CD4-positive, alpha-beta T cell (primary cell): ENCODE data around the gene ADGRB3. TPM values are rescaled to one million over a fixed set of nuclear protein-coding genes. Genes with fewer than 3 reads are reported as not detected.
"Not testable (repeated sequence)": the region's sequence is repeated elsewhere in the genome, so short reads cannot be mapped to it uniquely, and the experiment has no call there.

Experiments used
- ATAC-seq: fragments of 200-7000 bp; cut with Tn5 transposase; one replicate; pipeline ENCODE4 v1.10.0; 2022; ENCODE audit warnings: mild to moderate bottlenecking; ENCODE audit not compliant: poor library complexity
- CTCF ChIA-PET: fragments of 350-600 bp; sonication (Branson Sonifier 250); formaldehyde crosslinking; loops from one replicate; lab custom pipeline; 2021; ENCODE audit warnings: antibody characterized with exemption, inconsistent platforms; lab: Charles Lee
- POLR2A ChIA-PET: fragments of 350-600 bp; sonication (Branson Sonifier 250); formaldehyde crosslinking; loops from one replicate; lab custom pipeline; 2021; ENCODE audit warnings: antibody characterized with exemption, inconsistent platforms; lab: Charles Lee
- DNase-seq, 14 experiments: peaks; one replicate each; pipeline ENCODE4 v3.0.0-alpha.2; 2013 to 2020; ENCODE audit warnings: mixed read lengths in 2 of 14
- H3K27ac ChIP-seq, 2 donors: one replicate each; pipeline versions ENCODE4 v1.5.1 to v1.7.0; 2013; ENCODE audit warnings: low read length in 2 of 2, low read depth in 1 of 2, mild to moderate bottlenecking in 1 of 2
- H3K27me3 ChIP-seq, 2 experiments: 1 replicate in 1 of 2; 2 replicates in 1 of 2; pipeline versions ENCODE4 v1.6.1 to v1.7.0; 2013; ENCODE audit warnings: low read length in 2 of 2, control low read depth in 1 of 2, mild to moderate bottlenecking in 1 of 2, moderate library complexity in 1 of 2; ENCODE audit not compliant: insufficient read depth in 2 of 2, control insufficient read depth in 1 of 2
- H3K36me3 ChIP-seq: one replicate; pipeline ENCODE4 v1.6.1; 2013; ENCODE audit warnings: low read length, control low read depth; ENCODE audit not compliant: insufficient read depth
- H3K4me1 ChIP-seq: one replicate; pipeline ENCODE4 v1.6.1; 2013; ENCODE audit warnings: low read length, control low read depth; ENCODE audit not compliant: insufficient read depth
- H3K4me3 ChIP-seq: one replicate; pipeline ENCODE4 v1.5.1; 2013; ENCODE audit warnings: mild to moderate bottlenecking, low read length, moderate library complexity
- H3K9me3 ChIP-seq, 2 experiments: 1 replicate in 1 of 2; 2 replicates in 1 of 2; pipeline versions ENCODE4 v1.6.1 to v1.7.0; 2013; ENCODE audit warnings: low read length in 2 of 2, mild to moderate bottlenecking in 2 of 2, control low read depth in 1 of 2, moderate library complexity in 1 of 2; ENCODE audit not compliant: control insufficient read depth in 1 of 2, insufficient read depth in 1 of 2
- H3K27ac Mint-ChIP-seq: one replicate; pipeline ENCODE4 v1.8.0; 2020; ENCODE audit warnings: mixed read lengths
- H3K27me3 Mint-ChIP-seq: one replicate; pipeline ENCODE4 v1.8.0; 2021; ENCODE audit warnings: mixed read lengths
- H3K36me3 Mint-ChIP-seq: one replicate; pipeline ENCODE4 v1.8.0; 2021; ENCODE audit warnings: low read depth, mixed read lengths
- H3K4me1 Mint-ChIP-seq: one replicate; pipeline ENCODE4 v1.8.0; 2021; ENCODE audit warnings: low read depth, mixed read lengths
- H3K4me3 Mint-ChIP-seq: one replicate; pipeline ENCODE4 v1.8.0; 2020; ENCODE audit warnings: mild to moderate bottlenecking, mixed read lengths
- H3K9me3 Mint-ChIP-seq: one replicate; pipeline ENCODE4 v1.8.0; 2020; ENCODE audit warnings: mixed read lengths
- intact Hi-C, 2 experiments: fragments of 100-400 bp; cut with DNase I in 1 of 2; cut with micrococcal nuclease in 1 of 2; formaldehyde crosslinking; loops; one replicate each; pipeline versions ENCODE4 v1.15.1 to v1.9.0; 2023 to 2025; cut with DNase I, micrococcal nuclease
- total RNA-seq, 174 experiments: library from RNA in 2 of 174; stranded (reverse) in 2 of 174; gene quantifications; one replicate each; pipeline ENCODE4 v1.2.3 and lab custom pipeline; 2021 to 2026
- TF ChIP-seq, protein P1 (sequence below): fragments of 200-600 bp; IDR thresholded peaks from one replicate; pipeline ENCODE4 v1.8.0; 2022; ENCODE audit warnings: antibody characterized with exemption, mild to moderate bottlenecking

Gene ADGRB3
- total RNA-seq, 2 experiments from 2014 or later, result not detected

DNA sequence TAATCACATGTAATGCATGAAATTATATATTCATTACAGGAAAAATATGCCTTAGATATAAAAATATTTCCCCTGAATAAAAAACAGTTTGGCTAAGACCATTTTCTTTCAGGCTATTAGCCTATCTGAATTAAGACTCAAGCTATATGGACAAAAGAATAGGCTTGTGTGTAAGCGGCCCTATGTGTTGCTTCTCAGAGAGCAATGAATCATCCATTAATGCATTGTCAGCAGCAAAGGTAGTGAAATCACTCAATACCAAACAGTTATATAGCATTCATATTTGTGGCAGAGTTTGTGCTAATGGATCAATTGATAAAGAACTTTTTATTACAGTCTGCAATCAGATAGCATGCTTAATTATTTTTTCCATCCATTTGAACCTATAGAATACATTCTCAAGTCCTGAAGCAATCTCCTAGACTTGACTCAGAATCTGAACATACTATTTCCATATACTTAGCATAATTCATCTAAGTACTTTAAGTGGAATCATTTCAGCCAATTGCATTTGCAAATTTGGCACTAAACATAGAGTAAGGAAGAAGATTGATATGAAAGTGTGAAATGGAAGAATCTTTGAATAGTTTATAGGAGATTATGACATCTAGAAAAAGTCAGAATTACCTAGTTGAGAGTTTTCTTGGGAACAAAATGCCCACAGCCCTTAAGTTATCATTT lies 112.2 kb downstream of the ADGRB3 start:
- intact Hi-C loops, result no loop called here
- H3K4me1 ChIP-seq, result no peaks in the 10 kb centered on the region
- no peaks in the 10 kb centered on the region for H3K9me3 ChIP-seq
- H3K4me1 Mint-ChIP-seq, result peaks cover 2% of the 10 kb centered on the region
- ATAC-seq (no peak), DNase-seq (no peak)
- no peaks in the 10 kb centered on the region for H3K27me3 ChIP-seq
- H3K27me3 Mint-ChIP-seq, result no peaks in the 10 kb centered on the region
- TF ChIP-seq, protein P1, sequence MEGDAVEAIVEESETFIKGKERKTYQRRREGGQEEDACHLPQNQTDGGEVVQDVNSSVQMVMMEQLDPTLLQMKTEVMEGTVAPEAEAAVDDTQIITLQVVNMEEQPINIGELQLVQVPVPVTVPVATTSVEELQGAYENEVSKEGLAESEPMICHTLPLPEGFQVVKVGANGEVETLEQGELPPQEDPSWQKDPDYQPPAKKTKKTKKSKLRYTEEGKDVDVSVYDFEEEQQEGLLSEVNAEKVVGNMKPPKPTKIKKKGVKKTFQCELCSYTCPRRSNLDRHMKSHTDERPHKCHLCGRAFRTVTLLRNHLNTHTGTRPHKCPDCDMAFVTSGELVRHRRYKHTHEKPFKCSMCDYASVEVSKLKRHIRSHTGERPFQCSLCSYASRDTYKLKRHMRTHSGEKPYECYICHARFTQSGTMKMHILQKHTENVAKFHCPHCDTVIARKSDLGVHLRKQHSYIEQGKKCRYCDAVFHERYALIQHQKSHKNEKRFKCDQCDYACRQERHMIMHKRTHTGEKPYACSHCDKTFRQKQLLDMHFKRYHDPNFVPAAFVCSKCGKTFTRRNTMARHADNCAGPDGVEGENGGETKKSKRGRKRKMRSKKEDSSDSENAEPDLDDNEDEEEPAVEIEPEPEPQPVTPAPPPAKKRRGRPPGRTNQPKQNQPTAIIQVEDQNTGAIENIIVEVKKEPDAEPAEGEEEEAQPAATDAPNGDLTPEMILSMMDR, result no peak
- H3K4me3 ChIP-seq, result no peak overlapping the region
- H3K36me3 Mint-ChIP-seq, result no peaks in the 10 kb centered on the region
- H3K27ac Mint-ChIP-seq, result no peak overlapping the region
- no peaks in the 10 kb centered on the region for H3K9me3 Mint-ChIP-seq
- POLR2A ChIA-PET, result no interaction called here
- CTCF ChIA-PET, result interaction anchor here (1.1 kb wide), 1 partner anchor 11 kb away, joined by 3 read pairs; no protein-coding TSS in a partner anchor
- H3K27ac ChIP-seq, result no peak overlapping the region
- H3K4me3 Mint-ChIP-seq, result no peak overlapping the region
- no peaks in the 10 kb centered on the region for H3K36me3 ChIP-seq

DNA sequence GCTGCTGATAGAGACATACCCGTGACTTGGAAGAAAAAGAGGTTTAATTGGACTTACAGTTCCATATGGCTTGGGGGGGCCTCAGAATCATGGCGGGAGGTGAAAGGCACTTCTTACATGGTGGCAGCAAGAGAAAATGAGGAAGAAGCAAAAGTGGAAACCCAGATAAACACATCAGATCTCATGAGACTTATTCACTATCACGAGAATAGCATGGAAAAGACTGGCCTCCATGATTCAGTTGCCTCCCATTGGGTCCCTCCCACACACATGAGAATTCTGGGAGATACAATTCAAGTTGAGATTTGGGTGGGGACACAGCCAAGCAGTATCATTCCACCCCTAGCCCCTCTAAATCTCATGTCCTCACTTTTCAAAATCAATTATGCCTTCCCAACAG lies 112.8 kb downstream of the ADGRB3 start:
- H3K36me3 Mint-ChIP-seq, H3K4me3 Mint-ChIP-seq, POLR2A ChIA-PET, H3K27me3 Mint-ChIP-seq, CTCF ChIA-PET, H3K4me3 ChIP-seq, ATAC-seq, H3K27me3 ChIP-seq, intact Hi-C loops, H3K4me1 Mint-ChIP-seq, H3K9me3 ChIP-seq, H3K36me3 ChIP-seq, H3K27ac ChIP-seq, H3K27ac Mint-ChIP-seq, H3K9me3 Mint-ChIP-seq, DNase-seq, H3K4me1 ChIP-seq: not testable (repeated sequence)

DNA sequence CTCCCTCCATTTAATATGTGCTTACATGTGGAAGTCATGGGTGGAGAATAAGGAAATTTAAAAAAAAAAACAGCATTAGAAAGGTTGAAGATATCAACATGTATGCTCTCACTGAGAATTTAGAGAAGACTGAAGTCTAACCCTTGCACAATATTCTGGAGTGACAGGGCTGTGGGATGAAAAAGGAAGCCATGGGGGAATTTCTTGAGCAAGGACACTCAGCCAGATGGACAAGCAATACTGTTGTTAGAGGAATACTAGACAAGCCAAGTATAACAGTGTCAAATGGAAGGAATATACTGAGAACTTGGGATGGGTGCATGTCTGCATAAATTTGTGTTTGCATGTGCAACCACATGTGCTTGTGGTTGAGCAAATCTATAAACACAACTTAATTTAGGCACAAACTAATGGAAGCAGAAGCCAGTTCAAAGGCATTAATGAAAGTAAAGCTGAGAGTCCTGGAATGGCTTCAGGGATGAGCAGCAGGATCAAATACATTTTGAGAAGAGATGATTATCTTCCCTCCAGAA lies 119.7 kb downstream of the ADGRB3 start:
- H3K4me3 Mint-ChIP-seq, result no peak overlapping the region
- no peak overlapping the region for H3K27ac Mint-ChIP-seq

More for the DNA sequence above, 119.7 kb downstream of the ADGRB3 start:
- no peaks in the 10 kb centered on the region for H3K27me3 ChIP-seq
- Mint-ChIP-seq H3K36me3 (no peaks in the 10 kb centered on the region), H3K27me3 (no peaks in the 10 kb centered on the region), H3K9me3 (no peaks in the 10 kb centered on the region), H3K4me1 (no peaks in the 10 kb centered on the region)
- no peak for DNase-seq
- ATAC-seq, result no peak
- no peak overlapping the region for H3K4me3 ChIP-seq
- ChIA-PET POLR2A (no interaction called here), CTCF (no interaction called here)
- TF ChIP-seq, protein P1, result no peak
- H3K9me3 ChIP-seq, result no peaks in the 10 kb centered on the region
- intact Hi-C loops, result no loop called here
- no peak overlapping the region for H3K27ac ChIP-seq
- no peaks in the 10 kb centered on the region for H3K36me3 ChIP-seq
- no peaks in the 10 kb centered on the region for H3K4me1 ChIP-seq
